ENCODE measurements around the gene KRTAP17-1. TPM values are rescaled to one million over a fixed set of nuclear protein-coding genes. Genes with fewer than 3 reads are reported as not detected.

KRTAP17-1 gene
- total RNA-seq, 1 experiment from 2014 or later: not detected

DNA sequence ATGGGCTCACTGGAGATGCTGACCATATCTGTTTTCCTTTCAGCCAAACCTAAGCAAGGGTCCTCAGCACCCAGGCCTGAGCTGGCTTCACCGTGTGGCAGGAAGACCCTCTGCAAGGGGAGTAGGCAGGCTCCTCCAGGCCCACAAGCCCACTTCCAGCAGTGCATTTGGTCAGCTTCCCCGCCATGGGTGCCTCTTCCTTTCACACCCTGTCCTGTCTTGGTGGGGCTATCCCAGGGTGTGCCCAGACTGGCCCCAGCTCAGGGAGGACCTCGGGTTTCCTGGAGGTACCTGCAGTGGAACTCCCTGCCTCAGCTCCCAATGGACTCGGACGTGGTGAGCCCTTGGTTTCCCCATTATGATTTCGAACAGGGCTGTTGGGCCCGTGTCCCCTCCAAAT is 12.7 kb upstream of the KRTAP17-1 start:
- CTCF ChIA-PET: interaction anchor here (0.7 kb wide), 1 partner anchor 65 kb away, joined by 3 read pairs; no protein-coding TSS in a partner anchor
- Histone ChIP-seq H3K4me2 (no peak overlapping the region), H3K27me3 (ENCODE audit: insufficient read depth, low read depth) (no peaks in the 10 kb centered on the region), H3K79me2 (ENCODE audit: low read depth) (no peaks in the 10 kb centered on the region), H4K20me1 (ENCODE audit: insufficient read depth) (no peaks in the 10 kb centered on the region), H3K27ac (no peak overlapping the region), H3K9me3 (ENCODE audit: insufficient read depth, low read depth) (no peaks in the 10 kb centered on the region), H3K36me3 (ENCODE audit: low read depth) (no peaks in the 10 kb centered on the region), H3K4me3 (no peak overlapping the region), H3K4me1 (replicated peaks; ENCODE audit: insufficient read depth) (peaks cover 6% of the 10 kb centered on the region; the same call in 1 of the 2 replicates), H2AFZ (no peak overlapping the region), H3K9me2 (ENCODE audit: insufficient read depth) (no peaks in the 10 kb centered on the region), H3F3A (ENCODE audit: insufficient read depth, low read depth) (no peaks in the 10 kb centered on the region)
- TF ChIP-seq, protein P1, sequence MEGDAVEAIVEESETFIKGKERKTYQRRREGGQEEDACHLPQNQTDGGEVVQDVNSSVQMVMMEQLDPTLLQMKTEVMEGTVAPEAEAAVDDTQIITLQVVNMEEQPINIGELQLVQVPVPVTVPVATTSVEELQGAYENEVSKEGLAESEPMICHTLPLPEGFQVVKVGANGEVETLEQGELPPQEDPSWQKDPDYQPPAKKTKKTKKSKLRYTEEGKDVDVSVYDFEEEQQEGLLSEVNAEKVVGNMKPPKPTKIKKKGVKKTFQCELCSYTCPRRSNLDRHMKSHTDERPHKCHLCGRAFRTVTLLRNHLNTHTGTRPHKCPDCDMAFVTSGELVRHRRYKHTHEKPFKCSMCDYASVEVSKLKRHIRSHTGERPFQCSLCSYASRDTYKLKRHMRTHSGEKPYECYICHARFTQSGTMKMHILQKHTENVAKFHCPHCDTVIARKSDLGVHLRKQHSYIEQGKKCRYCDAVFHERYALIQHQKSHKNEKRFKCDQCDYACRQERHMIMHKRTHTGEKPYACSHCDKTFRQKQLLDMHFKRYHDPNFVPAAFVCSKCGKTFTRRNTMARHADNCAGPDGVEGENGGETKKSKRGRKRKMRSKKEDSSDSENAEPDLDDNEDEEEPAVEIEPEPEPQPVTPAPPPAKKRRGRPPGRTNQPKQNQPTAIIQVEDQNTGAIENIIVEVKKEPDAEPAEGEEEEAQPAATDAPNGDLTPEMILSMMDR (conservative IDR thresholded peaks at IDR 0.05): no peak
- no peak for TF ChIP-seq EZH2 (IDR thresholded peaks at IDR 0.05; ENCODE audit: low read depth)
- intact Hi-C loops (cut with micrococcal nuclease; ENCODE audit: unreplicated experiment): loop anchor here (5.0 to 10.0 kb wide), 3 partner anchors 197 to 713 kb away; partner anchors contain the start of gene KRT19
- no TSS peak for BruUV-seq (replicated peaks)
- DNase-seq: no peak
- POLR2A ChIA-PET (ENCODE audit: unreplicated experiment): no interaction called here

DNA sequence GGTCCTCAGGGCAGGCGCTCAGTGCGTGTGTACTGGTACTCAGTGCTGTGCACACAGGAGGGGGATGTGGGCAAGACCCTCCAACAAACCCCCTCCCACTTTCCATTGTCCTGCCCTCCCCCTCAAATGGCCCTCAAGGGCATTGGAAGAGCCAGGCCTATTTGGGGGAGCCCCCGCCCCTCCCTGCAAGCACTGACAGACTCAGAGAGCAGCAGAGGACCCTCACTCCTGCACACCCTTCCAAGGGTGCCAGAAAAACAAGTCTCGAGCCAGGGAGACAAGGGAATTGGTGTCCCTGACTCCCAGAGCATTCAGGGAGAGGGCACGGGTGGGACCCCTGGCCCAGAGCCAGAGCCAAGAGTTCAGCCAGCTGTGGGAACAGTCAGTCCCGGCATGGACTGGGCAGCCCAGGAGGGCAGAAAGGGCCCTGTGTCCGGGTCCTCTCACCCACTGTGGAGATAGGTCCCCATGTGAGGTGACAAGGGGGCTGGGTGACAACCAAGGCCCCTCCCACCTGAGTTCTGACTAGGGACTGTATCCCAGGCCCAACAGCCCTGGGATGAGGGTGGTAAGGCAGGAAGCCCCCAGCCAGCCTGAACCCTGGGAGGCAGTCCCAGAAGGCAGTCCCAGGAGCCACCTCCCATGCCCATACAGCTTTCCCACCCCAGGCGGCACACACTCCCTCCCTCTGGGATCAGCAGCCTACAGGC is 12.1 kb upstream of the KRTAP17-1 start:
- no peaks in the 10 kb centered on the region for H3F3A ChIP-seq (ENCODE audit: insufficient read depth, low read depth)
- no peaks in the 10 kb centered on the region for H4K20me1 ChIP-seq (ENCODE audit: insufficient read depth)
- no peak overlapping the region for H3K4me3 ChIP-seq
- no peak overlapping the region for H3K27ac ChIP-seq
- no peaks in the 10 kb centered on the region for H3K79me2 ChIP-seq (ENCODE audit: low read depth)
- BruUV-seq (replicated peaks): no TSS peak
- ChIA-PET POLR2A (ENCODE audit: unreplicated experiment) (no interaction called here), CTCF (interaction anchor here (0.7 kb wide), 1 partner anchor 64 kb away, joined by 3 read pairs; no protein-coding TSS in a partner anchor)
- no peaks in the 10 kb centered on the region for H3K36me3 ChIP-seq (ENCODE audit: low read depth)
- H3K4me2 ChIP-seq: no peak overlapping the region
- DNase-seq: no peak
- no peaks in the 10 kb centered on the region for H3K9me3 ChIP-seq (ENCODE audit: insufficient read depth, low read depth)
- TF ChIP-seq, protein P1 (conservative IDR thresholded peaks at IDR 0.05): no peak
- no peak for TF ChIP-seq EZH2 (IDR thresholded peaks at IDR 0.05; ENCODE audit: low read depth)
- H3K27me3 ChIP-seq (ENCODE audit: insufficient read depth, low read depth): no peaks in the 10 kb centered on the region
- no peaks in the 10 kb centered on the region for H3K9me2 ChIP-seq (ENCODE audit: insufficient read depth)
- no peak overlapping the region for H2AFZ ChIP-seq
- intact Hi-C loops (cut with micrococcal nuclease; ENCODE audit: unreplicated experiment): loop anchor here (5.0 to 10.0 kb wide), 3 partner anchors 197 to 713 kb away; partner anchors contain the start of gene KRT19
- H3K4me1 ChIP-seq (replicated peaks; ENCODE audit: insufficient read depth): peaks cover 6% of the 10 kb centered on the region; the same call in 1 of the 2 replicates

DNA sequence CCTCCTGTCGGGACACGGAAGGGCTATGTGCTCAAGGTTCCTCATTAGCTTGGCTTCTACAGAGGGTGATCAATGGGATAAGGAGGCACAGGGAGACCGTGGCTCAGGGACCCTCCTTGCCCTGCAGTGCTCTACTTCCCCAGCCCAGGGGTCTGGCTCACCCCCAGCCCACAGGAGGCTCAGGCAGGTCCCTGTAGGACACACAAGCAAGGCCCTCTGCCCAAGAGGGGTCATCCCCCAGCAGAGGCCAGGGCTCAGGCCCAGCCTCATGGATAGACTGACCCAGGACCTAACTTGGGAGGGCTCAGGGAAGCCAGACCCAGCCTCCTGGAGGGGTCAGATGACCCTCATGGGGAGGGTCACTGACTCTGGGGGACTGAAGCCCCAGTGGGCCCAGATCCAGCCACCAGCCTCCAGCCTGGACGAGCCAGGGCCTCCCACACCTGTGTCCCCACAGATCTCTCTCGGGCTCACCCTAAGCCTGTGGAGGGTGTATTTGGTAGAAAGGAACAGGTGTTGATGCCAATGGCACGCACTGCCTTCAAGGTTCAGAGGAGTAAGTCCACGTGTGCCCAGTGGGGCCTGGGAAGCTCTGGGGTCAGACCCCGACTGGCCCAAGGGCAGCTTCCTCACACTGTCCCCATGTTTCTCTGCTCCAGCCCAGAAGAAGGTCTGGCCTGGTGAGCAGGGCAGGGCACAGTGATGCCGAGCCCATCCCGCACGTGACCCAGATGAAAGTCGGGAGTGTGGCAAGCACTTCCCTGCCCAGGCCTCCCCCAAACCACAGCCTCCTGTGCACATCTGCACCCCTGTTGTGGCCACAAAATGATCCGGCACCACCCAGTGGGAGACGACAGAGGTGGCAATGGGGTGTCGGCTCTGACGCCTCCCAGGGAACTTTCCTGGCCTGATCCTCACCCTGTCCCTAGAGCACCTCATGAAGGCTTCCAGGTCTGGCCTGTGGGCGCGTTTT is 10.9 kb upstream of the KRTAP17-1 start:
- Histone ChIP-seq H4K20me1 (ENCODE audit: insufficient read depth) (no peaks in the 10 kb centered on the region), H2AFZ (no peak overlapping the region), H3K4me2 (no peak overlapping the region), H3K9me3 (ENCODE audit: insufficient read depth, low read depth) (no peaks in the 10 kb centered on the region), H3K4me1 (replicated peaks; ENCODE audit: insufficient read depth) (peaks cover 6% of the 10 kb centered on the region; the same call in 1 of the 2 replicates), H3K36me3 (ENCODE audit: low read depth) (no peaks in the 10 kb centered on the region), H3K79me2 (ENCODE audit: low read depth) (no peaks in the 10 kb centered on the region), H3K4me3 (no peak overlapping the region), H3K9me2 (ENCODE audit: insufficient read depth) (no peaks in the 10 kb centered on the region), H3K27ac (no peak overlapping the region), H3F3A (ENCODE audit: insufficient read depth, low read depth) (no peaks in the 10 kb centered on the region), H3K27me3 (ENCODE audit: insufficient read depth, low read depth) (no peaks in the 10 kb centered on the region)
- BruUV-seq (replicated peaks): no TSS peak
- intact Hi-C loops (cut with micrococcal nuclease; ENCODE audit: unreplicated experiment): loop anchor here (5.0 to 10.0 kb wide), 3 partner anchors 198 to 712 kb away; partner anchors contain the start of gene KRT19
- no peak for DNase-seq
- ChIA-PET CTCF (no interaction called here), POLR2A (ENCODE audit: unreplicated experiment) (no interaction called here)
- TF ChIP-seq, protein P1 (conservative IDR thresholded peaks at IDR 0.05): no peak
- TF ChIP-seq EZH2 (IDR thresholded peaks at IDR 0.05; ENCODE audit: low read depth): no peak
